ENCODE results near the gene FILIP1.

The FILIP1 gene

DNA sequence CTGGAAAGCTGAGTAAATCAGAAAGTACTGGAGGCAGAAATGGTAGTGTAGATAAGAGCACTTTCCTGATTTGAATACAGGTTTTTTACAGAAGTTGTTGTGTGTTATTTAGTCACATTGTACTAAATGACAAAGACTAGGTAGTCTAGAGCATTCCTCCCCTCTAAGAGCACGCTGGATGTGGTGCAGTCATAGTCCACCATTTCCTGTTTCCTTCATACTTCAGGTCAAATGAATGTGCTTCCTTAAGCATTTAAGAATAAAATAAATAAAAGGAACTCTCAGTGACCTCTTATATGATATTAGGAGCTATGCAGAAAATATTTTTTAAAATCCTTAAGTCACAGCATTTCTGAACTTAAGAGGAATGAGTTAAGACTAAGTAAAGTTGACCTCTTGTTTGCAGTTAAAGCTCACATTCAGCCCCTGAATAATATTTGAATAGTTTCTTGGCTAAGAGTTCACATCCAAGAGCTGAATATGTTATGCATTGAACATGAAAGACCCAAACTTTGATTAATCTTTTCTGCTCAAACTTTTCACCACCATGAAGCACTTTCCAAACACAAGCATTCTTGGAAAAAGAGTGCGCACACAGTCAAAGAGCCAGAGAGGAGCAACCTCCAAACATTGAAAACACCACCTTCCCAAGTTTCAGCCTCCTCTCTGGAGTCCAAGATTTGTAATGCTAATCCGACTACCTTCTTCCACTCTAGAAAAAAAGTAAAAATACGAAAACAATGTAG lies 155.6 kb downstream of the FILIP1 start:
- no peak for DNase-seq (ENCODE audit: low spot score)

DNA sequence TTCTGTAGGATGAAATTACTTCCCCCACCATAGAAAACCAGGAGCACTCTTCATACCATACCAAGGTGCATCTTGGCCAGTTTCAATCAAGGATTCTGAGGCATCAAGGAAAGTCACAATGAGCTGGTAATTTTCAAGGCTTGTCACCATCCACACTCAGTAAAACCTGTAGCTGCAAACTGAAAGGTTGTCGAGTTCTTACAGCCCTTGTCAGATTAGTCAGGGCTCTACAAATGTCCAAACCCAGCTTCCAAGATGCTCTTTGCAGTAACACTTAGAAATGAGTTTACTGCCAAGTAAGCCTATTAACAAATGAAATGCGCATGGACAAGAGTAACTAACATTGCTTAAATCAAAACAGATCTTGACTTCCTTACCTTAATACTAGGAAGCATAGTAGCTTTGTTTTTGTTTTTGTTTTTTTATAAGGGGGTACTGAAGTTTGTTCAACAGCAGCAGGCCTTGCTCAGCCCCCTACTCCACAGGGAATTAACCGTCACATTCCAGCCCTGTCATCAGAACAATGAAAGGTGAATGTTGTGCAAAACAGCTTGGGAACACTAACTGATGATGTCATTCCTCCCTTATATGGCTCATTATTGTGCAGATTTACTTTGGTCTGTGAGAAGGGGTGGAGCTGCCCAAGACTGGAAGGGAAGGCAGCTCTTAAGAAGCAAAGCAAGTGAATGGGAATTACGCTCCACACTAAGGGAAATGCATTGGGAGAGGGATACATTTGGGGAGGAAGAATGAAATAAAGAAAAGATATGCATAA lies 159.1 kb downstream of the FILIP1 start:
- DNase-seq (ENCODE audit: low spot score), result no peak

DNA sequence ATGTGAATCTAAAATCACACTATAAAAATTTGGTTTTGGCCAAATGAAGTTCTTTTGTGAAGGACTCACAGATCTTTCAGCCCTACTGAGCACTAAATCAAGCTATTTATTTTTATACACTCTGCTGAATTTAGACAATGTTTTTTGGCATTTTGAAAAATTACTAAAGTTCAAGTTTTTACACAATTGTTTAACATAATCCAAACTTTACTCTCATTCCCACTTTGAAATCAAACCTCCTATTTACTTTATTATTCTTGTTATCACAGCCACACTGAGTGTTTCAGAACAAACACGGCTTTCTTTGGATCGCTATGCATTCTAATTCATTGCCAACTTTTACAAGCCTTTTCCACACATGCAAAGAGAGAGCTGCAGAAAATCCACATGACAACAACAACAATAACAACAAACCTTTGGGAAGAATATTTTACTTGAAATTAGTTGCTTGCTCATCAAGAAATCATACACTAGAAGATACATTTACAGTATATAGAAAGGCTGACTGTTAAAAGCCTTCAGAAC lies 159.9 kb downstream of the FILIP1 start:
- no peak for DNase-seq (ENCODE audit: low spot score)

DNA sequence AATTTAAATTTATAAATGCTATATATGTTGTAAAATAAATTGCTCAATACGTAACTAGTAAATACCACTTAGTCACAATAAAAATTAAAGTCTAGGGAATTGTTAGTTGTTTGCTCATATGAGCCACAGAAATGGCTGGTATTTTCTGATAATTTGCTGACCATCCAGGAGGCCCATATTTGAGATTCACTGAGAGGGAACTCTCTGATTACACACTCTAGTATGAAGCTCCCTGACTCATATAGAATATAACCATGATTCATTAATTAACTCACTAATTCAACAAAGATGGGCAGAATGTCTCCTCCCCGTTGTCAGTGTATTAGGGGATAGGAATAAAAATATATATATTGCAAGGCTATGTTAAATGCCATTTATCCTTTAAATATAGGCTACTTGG lies 162.4 kb downstream of the FILIP1 start:
- DNase-seq (ENCODE audit: low spot score), result no peak

DNA sequence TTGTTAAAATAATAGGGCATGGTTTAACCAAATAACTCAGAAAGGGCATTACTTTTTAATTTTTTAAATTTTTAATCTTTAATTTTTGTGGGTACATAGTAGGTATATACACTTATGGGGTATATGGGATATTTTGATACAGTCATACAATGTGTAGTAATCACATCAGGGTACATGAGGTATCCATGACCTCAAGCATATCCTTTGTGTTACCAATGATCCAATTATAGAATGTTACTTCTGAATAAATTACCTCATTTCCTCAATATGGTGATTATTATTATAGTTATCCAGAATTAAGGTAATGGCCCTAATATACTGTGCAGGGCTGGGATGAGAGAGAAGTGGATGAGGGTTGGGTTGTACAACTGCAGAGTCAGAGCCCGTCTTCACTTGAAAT lies 163.9 kb downstream of the FILIP1 start:
- DNase-seq (ENCODE audit: low spot score), result no peak

DNA sequence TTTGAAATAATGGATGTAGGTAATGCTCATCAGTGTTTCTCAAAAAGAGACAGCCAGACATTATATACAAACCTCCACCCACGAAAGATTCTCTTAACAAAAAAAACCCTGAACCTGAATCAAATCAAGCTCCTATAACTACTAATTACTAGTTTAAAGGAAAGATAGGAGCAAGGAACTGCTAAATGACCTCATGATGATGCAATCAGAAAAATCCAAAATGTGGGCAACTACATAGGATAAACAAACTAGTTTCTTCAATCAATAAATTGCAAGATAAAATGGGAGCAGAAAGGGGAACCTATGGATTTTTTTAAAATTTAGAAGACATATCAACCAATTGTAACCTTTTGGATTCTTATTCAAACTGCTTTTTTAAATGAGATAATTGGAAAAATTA lies 165.8 kb downstream of the FILIP1 start:
- no peak for DNase-seq (ENCODE audit: low spot score)

DNA sequence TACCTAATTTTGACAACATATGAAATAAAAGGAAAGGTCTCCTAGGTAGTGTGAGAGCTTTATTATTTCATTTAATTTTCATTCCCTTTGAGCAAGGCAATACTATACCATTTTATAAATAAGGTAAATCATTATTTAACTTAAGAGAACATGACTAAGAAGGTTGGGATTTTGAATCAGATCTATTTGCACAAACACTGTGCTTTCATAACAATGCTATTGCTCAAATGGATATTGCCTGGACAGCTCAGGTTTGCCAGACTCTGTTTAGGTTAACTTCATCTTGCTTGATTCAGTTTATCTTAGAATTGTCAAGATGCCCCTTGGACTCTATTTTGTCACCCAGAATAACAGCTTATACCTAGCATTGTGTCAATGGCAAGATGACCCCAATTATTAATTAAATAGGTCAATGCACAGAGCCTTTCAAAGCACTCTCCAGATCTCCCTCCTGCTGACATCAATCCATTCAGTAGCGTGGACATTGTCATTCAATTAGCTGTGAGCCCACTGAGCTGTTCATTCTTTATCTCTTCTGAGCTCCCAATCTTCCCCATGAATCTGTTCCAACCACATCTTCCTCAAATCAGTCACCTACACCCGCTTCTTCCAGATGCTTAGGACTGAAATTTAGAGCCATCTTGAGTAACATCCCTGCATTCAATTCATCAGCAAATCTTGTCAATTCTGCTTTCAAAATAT lies 166.9 kb downstream of the FILIP1 start:
- no peak for DNase-seq (ENCODE audit: low spot score)

DNA sequence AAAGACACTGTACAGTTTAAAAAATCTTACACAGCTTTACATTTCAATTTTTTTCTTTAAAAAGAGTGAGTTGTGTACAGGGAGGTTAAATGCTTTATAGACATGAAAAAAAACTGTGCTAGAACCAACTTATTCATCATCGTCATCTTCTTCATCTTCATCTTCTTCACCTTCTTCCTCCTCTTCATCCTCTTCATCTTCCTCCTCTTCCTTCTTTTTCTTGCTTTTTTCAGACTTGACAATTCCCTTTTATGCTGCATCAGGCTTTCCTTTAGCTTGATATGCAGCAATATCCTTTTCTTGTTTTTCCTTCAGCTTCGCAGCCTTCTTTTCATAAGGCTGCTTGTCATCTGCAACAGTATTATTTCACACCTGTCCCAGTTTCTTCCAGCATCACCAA lies 174.7 kb downstream of the FILIP1 start:
- no peak for DNase-seq (ENCODE audit: low spot score)

DNA sequence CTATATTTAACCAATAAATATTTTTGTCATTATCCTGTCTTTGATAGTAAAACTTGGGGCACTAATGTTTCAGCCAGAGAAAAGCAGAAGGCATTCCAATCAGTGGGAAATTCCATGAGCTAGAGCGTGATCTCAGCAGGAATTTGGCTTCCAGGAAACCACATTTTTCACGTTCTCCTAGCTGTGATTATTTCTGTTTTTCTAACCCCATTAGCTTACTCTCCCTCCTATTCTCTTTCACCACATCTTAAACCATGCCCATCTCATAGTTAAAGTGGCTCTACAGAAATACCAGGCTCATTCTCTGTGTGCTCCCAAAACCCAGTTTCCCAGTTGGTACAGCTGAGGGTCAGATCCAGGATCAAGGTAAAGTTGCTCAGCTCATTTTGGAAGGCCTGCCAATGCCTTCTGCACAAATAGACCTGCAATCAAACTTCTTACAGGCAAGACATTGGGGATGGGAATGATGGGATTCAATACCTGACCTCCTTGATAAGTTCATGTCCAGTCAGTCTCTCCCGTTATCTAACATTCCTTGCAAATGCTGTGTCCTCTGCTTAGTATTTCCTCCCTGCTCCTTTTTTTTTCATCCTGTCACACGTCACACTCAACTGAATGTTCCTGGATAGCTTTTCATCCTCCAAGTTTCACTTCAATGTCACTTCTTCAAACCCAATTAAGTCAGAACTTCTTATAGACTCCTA lies 175.9 kb downstream of the FILIP1 start:
- no peak for DNase-seq (ENCODE audit: low spot score)

DNA sequence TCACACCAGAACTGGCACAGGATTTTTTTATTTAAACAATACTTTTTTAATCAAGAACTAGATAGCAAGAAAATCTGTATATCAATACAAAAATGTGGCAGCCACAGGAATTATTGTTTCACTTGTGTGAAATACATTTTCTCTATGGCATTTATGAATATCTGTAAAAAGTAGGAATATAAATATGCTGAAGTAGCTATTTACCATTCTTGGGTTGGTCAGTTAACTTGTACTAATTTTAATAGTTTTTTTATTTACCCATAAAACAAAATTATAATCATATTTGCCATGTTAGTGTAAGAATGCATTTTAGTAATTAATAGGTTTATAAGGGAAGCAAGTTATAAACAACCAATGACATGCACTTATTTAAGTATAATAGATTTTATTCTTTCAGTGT lies 177.6 kb downstream of the FILIP1 start:
- DNase-seq (ENCODE audit: low spot score), result no peak

DNA sequence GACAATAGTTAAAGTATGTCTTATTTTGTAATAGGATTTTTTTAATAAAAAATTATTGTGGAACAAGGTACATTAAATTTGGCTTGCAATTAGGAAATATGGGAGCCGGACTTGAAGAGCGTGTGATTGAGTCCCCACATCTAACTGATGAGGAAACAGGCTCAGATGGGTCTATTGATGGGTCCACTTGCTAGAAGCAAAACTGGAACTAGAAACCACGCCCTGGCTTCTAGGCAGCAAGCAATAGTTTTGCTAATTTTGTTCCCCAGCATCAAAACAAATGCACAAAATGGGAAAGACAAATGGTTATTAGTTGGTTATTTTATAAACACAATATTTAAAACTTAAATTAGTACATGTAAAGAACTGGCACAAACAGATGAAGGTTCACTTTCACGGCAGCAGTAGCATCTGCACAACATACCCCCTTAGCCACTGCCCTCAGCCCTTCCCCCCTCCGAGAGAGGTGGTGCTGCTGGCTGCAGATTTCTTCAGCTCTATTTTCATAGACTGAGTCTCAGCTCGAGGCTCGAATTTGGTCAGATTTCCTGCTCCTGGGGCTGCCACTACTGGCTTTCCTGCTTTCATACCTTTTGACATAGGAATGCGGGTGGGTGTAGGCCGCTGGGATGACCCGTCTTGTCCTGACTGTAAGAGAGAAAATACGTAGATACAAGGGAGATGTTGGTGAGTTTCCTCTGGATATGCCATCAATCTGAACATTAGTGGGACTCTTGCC lies 185.2 kb downstream of the FILIP1 start:
- no peak for DNase-seq (ENCODE audit: low spot score)

DNA sequence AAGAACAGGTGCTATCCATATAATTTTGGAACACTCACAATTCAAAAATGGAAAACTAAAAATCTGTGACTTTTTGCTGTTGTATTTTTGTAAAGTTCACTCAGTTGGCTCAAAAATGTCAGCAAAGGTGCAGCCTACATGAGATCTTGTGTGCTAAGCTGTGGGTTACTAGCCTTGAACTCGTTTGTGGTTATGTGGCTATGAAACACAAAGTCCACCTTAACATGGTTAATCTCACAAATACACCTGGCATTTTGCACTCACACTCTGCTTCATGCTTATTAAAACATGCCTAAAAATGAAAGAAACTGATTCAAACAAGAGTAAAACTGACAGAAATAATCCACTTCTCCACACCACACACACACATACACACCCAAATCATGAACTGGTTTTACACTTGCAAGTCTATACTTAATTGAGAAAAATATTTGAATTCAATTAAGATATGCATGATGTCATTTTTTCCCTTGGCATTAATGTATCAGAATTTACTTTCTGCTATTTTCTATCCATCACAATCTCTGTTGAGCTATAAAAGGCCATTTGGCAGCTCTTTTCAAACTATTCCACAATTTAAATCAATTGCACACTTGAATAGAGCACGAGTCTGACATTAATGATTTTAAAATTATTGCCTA lies 186.1 kb downstream of the FILIP1 start:
- DNase-seq (ENCODE audit: low spot score), result no peak

DNA sequence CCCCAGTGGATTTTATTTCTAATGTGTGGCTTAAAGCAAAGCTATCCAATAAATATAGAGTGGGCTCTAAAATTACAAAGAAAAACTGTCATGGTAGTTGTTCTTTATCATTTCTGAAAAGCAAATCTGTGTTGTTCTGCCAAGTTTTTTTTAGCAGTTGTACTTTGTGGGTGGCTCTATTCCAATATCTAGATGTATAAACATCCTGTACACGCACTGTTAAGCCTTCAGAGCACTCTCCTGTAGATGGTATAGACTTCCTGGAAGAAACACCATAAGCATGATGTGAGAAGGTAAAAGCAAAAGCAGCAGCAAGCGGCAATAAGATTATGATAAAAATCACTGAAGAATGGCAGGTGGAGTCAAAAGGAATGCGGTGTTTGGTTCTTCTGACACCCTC lies 187.5 kb downstream of the FILIP1 start:
- no peak for DNase-seq (ENCODE audit: low spot score)

DNA sequence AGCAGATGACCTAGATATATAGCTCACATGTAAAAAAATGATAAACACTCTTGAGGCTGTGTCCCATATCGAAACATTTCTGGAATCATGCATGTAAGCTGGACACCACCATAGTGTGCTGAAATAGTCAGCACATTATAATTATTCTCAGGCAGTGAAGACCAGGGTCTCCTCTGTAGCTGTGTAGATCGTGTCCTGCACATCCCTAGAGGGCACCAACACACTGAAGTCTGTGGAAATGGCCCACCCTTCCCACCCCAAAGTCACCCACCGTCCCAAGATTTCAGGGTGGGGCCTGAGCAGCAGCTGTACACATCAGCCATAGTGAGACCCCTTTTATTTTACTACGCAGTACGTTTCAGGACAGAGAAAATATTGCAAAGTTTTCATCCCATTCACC lies 188.0 kb downstream of the FILIP1 start:
- no peak for DNase-seq (ENCODE audit: low spot score)

DNA sequence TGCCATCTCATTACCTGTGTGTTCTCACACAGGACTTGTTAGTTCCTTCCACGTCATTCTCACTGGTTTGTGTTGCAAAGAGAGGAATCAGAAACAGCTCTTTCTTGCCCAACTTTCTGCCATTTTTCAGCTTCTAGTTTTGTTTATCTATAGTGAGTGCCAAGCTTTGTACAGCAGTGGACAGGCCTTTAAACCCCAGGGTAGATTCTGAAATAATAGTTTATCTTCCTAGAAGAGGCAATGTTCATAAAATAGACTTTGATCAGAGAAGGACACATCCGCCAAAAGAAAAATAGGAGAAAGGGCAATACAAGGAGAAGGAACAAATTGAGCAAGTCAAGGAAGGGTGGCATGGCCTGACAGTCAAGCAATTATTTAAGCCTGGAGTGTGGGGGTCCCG lies 191.3 kb downstream of the FILIP1 start:
- no peak for DNase-seq (ENCODE audit: low spot score)

DNA sequence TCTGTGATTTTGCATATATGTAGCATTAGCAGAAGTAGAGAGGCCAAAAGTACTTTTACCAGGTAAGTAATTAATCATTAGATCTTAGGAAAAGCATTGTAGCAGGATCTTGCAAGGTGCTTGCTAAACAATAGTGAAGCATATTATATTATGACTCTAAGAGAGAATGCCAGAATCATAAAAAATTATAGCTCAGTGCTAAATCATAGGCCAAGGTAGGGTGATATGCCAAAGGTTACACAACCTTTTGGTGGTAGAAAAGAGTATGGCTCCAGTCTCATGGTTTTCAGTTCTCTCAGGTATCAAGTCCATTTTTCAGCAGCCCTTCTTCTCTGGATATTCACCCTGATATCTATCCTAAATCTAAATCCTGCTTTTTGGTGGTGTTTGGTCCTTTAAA lies 192.1 kb downstream of the FILIP1 start:
- DNase-seq (ENCODE audit: low spot score), result no peak

DNA sequence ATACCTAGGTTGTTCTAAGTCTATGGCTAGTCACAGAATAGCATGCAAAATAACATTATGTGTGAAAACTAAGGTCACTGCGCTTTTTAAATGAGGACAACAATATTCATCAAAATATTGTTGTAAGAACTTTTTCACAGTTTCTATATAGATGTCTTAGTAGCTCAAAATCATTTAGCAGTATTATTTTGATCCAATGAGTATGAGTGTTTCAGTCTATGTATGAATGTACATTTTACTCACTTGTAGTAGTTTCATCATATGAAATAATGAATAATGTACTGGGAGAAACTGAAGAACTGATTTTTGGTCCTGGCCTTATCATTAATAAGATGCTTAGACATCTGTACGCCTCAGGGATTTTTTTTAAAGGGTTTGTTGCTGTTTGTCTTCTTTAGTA lies 192.5 kb downstream of the FILIP1 start:
- DNase-seq (ENCODE audit: low spot score), result no peak

DNA sequence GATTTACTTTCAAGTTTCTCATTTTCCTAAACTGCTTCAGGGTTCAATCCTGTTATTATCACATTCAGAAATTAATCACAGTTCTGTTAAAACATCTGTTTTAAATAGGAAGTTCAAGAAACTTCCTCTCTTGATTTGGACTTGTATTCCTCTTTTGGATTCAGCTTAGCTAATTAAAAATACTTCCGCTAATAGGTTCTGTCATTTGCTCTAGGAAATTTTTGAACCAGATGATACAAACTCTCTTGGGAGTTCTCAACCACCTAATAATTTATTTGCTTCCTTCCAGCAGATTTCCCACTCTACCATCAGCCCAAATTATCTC lies 193.1 kb downstream of the FILIP1 start:
- no peak for DNase-seq (ENCODE audit: low spot score)

DNA sequence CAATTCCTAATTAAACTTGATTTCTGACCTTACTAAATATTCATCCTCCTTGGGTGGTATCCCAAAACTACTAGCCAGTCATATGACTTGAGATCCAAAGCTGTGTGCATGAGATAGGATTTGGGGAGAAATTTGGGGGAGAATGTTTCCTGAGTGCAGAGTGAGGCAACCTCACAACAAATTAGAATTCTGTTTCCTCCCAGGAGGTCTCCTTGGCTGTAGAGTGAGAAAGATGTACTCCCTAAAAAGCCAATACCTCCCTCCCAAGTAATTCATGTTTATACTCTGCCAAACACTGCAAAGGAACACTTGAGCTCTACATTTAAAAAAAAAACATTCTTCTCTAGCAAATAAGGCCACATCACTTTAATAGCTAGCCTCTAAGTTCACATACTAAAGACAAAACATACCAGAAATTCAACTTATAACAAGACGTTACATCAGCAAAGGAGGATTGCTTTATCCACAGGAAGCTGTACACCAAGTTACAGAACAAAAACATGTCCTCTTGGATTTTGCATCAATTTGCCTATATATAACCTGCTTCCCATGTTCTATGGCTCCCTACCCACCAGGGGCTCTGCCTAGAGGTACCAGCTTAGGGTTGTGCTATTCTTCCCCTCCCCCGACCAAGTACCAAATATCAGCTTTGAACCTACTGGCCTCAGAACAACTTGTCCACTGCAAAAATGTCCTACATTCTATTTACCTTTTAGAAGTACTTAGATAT lies 193.6 kb downstream of the FILIP1 start:
- DNase-seq (ENCODE audit: low spot score), result no peak
